Effector CD4-positive, alpha-beta T cell (primary cell): ENCODE measurements around the gene RPS5.
"Not testable (repeated sequence)": the region's sequence is repeated elsewhere in the genome, so short reads cannot be mapped to it uniquely, and the experiment has no call there.

Source experiments
- DNase-seq: peaks from one replicate; pipeline ENCODE4 v3.0.0-alpha.2; 2020

RPS5 gene

GRCh38 chr19:58356766-58357480 lies 30.1 kb upstream of the RPS5 start:
- DNase-seq = no peak

GRCh38 chr19:58357481-58358145 lies 29.5 kb upstream of the RPS5 start:
- no peak for DNase-seq

- no peak for DNase-seq
Measured at GRCh38 chr19:58361900-58362271, 25.2 kb upstream of the RPS5 start.

GRCh38 chr19:58362272-58362994 lies 24.6 kb upstream of the RPS5 start, which contains the start of gene ZNF497:
Gene ZNF497, minus strand, starts transcription at chr19:58362751. Its CDS starts 5,116 bp downstream, at chr19:58357635.
- DNase-seq = peak; percentile 92

GRCh38 chr19:58364146-58364545 lies 22.9 kb upstream of the RPS5 start:
- DNase-seq = no peak

DNA sequence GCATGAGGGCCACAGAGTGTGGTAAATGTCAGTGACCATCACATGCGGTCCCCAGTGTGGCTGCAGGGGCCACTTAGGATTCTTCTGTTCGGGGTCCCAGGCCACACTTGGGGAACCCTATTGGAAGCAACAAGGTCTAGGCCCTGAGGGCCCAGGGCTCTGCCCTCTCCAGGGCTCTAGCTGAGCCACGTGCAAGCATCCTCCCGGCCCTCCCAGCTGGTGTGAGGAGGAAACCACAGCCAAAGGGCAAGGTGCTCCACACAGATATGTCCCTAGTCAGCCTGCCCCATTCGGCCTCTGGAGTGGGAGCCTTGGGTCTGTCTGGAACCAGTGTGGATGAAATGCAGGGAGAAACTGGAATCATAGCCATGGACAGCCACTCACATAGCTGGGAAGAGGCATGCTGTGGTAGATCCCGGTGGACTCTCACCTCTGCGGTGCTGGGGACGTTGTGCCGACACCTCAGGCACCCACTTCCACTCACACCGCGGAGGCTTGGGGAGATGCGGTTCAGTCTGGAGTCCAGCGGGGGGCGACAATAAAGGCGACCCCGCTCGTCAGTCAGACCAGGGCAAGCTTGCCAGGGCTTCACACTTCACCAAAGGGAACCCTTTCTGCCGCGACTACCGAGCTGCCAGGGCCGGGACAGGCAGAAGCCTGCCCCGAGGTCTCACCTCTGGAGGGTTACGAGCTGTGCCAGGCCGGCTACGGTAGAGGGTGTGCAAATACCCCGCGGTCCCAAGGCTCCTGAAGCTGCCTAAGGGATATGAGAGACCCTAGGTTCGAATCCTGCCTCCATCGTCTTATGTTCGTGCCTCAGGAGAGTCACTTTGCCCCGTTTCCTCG lies 20.3 kb upstream of the RPS5 start:
- DNase-seq = no peak

DNA sequence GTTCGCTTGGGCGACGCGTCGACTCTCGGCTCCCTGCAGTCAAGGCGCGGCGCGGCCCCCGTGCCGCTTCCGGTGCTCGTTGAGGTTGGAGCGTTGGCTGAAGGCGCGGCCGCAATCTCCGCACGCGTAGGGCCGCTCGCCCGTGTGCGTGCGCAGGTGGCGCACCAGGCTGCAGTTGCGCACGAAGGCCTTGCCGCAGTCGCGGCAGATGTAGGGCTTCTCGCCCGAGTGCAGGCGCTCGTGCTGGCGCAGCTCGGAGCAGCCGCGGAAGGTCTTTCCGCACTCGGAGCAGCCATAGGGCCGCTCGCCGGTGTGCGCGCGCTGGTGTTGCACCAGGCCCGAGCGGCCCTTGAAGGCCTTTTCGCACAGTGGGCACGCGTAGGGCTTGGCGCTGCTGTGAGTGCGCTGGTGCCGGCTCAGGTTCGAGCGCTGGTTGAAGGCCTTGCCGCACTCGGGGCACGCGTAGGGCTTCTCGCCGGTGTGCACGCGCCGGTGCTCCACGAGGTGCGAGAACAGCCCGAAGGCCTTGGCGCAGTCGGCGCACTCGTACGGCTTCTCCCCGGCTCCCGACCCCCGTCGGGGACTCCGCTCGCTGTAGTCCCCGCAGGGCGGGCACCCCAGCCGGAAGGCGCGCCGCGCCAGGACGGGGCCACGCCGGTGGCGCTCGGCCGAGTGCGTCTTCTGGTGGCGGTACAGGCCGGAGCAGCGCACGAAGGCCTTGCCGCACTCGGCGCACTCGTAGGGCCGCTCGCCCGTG lies 19.2 kb upstream of the RPS5 start:
- no peak for DNase-seq

DNA sequence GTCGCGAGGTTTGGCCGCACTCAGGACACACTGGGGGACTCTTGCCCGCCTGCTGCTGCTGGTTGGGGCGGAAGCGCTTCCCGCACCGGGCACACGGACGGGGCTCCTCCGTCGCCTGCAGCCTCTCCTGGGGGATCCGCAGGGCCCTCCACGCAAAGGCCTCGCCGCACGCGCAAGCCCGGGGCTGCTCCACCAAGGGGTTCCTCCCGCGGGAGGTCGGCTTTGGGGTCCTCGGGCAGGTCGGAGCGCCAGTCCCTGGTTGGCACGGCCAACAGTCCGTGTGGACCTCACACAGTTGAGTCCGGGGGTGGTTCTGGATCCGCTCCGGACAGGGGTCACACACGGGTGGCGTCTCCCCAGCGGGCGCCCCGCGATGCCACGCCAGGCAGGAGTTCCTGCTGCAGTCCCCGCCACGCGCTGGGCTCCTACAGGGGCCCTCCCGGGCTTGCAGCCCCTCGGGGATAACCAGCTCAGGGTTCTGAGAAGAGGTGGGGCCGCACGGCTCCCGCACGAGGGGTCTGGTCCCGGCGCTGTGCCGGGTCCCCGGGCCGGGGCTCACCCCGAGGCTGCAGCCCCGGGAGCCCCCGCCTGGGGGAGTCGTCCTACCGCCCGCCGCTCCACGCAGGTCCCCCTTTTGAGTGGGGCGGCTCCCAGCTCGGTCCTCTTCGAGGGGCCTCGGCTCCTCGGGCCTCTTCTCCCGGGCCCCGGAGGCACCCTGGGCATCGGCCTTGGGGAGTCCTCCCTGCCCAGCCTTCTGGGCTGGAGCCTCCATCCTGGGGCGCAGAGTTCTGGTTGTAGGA lies 18.3 kb upstream of the RPS5 start:
- no peak for DNase-seq

GRCh38 chr19:58372311-58373133 lies 14.5 kb upstream of the RPS5 start:
- no peak for DNase-seq

GRCh38 chr19:58374200-58374599 lies 12.9 kb upstream of the RPS5 start:
- DNase-seq = no peak

- DNase-seq = not testable (repeated sequence)
Measured at GRCh38 chr19:58376724-58377123, 10.3 kb upstream of the RPS5 start.

DNA sequence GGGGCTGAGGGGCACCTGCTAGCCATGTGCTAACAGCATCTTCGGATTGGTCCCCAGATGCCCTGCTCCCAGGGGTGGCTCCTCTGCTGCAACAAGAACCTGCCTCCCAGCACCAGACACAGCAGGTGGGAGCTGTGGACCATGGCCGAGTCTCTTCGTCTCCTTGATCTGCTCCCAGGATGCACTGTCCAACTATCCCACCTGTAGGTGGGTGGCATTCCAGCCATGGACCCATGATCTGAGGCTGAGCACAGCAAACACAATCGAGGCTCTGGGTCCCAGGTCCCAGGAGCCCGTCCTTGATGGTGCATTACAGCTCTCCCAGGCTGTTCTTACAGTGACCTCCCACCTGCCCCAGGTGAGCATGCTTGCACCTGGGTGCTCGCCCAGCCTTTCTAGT lies 7.8 kb upstream of the RPS5 start:
- DNase-seq = no peak

DNA sequence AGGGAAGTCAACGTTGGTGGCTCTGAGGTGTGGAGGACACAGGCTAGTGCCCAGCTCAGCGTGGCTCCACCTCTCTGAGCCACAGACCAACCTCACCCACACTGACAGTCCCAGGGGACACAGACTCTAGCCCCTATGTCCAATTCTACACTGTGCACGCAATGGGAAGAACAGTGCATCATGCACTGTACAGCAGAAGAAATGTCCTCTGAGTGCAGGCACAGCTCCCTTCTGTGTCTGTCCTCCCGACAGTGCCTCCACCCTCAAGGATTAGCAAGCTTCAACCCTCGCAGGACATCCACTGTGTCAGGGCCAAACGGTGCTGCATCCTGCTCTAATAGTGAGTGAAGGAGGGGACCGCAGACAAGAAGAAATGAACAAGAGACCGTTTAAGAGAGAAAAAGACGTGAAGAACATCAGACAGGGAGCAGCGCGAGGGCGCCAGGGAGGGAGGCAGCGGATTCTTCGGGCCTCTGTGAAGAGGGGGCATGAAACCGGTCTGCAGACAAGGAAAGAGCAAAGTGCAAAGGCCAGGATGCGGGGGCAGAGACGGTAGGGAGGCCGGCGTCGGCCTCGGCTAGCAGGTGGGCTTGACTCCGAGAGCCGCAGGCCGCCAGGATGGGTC lies 6.9 kb upstream of the RPS5 start:
- no peak for DNase-seq

- DNase-seq = peak; percentile 97
Measured at GRCh38 chr19:58380662-58381459, 6.2 kb upstream of the RPS5 start, which contains the start of gene ZNF837. Gene ZNF837, minus strand, starts transcription at chr19:58381030. Its CDS starts 11,698 bp downstream, at chr19:58369332.

GRCh38 chr19:58381460-58382212 lies 5.4 kb upstream of the RPS5 start:
- DNase-seq = no peak

GRCh38 chr19:58382997-58383603 lies 4.0 kb upstream of the RPS5 start:
- DNase-seq = no peak

DNA sequence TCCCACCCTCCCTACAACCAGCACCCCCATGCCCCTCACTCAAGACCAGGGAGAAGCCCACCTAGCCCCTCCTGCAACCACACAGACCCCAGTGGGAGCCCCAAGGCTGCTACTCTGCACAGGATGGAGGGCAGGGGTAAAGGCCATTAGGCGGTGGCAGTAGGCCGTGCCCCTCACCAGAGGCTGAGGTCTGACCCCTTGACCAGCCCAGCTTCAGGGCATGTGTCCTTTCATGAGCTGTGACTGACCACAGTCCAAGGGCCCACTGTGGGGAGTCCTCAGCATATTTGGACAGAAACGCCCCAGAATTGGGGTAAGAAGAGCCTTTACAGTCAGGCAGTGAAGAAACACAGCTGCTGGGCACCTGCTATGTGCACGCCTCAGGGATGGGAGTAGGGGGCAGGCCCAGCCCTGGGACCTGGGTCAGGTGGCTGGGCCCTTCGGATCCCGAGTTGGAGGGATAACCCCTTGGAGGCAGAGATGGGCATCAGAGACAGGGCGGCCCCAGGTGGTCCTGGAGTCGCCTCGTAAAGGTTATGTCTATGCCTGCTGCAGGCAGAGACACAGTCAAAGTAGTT lies 1.7 kb upstream of the RPS5 start:
- no peak for DNase-seq
